T-helper 1 cell treated with Interleukin-12 subunit alpha and Interleukin-12 subunit beta and Interleukin-4 antibody, amounts not matched to agents 30 ng/mL and 1 ng/mL, for 36 hours (primary cell): ENCODE measurements around the gene SLC29A2. TPM values are rescaled to one million over a fixed set of nuclear protein-coding genes. Genes with fewer than 3 reads are reported as not detected.
"Not testable (repeated sequence)": the region's sequence is repeated elsewhere in the genome, so short reads cannot be mapped to it uniquely, and the experiment has no call there.

Experiments
- intact Hi-C: fragments of 100-400 bp; cut with micrococcal nuclease; formaldehyde crosslinking; loops from one replicate; pipeline ENCODE4 v1.15.1; 2024
- total RNA-seq: library from RNA; stranded (reverse); gene quantifications from 2 replicates; pipeline ENCODE4 v1.2.3, GENCODE V29; 2022

Gene SLC29A2
- total RNA-seq, 1 donor from 2014 or later, result 6.1 TPM

DNA sequence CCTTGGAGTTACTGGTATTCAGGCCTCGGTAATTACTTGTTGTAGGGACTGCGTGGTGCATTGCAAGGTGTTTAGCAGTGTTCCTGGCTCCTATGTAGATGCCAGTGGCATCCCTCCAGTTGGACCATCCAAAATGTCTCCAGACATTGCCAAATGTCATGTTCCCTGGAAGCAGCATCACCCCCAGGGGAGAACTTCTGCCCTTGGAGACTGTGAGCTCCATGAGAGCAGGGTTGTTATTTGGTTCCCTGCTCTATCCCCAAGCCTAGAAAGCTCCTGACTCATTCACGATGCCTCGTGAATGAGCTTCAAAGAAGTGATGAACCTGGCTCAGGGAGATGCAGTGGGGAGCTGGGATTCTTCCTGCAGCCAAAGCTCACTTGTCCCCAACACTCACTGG, 50.0 kb downstream of the SLC29A2 start:
- intact Hi-C loops, result loop anchor here (1.0 kb wide), 1 partner anchor 9 kb away; no protein-coding TSS in a partner anchor

DNA sequence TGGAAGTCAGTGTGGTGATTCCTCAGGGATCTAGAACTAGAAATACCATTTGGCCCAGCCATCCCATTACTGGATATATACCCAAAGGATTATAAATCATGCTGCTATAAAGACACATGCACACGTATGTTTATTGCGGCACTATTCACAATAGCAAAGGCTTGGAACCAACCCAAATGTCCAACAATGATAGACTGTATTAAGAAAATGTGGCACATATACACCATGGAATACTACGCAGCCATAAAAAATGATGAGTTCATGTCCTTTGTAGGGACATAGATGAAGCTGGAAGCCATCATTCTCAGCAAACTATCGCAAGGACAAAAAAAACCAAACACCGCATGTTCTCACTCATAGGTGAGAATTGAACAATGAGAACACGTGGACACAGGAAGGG, 50.8 kb downstream of the SLC29A2 start:
- intact Hi-C loops, result loop anchor here (1.0 kb wide), 1 partner anchor 8 kb away; no protein-coding TSS in a partner anchor

DNA sequence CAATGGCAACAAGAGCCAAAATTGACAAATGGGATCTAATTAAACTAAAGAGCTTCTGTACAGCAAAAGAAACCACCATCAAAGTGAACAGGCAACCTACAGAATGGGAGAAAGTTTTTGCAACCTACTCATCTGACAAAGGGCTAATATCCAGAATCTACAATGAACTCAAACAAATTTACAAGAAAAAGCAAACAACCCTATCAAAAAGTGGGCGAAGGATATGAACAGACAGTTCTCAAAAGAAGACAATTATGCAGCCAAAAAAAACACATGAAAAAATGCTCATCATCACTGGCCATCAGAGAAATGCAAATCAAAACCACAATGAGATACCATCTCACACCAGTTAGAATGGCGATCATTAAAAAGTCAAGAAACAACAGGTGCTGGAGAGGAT, 51.3 kb downstream of the SLC29A2 start:
- intact Hi-C loops, result not testable (repeated sequence)

DNA sequence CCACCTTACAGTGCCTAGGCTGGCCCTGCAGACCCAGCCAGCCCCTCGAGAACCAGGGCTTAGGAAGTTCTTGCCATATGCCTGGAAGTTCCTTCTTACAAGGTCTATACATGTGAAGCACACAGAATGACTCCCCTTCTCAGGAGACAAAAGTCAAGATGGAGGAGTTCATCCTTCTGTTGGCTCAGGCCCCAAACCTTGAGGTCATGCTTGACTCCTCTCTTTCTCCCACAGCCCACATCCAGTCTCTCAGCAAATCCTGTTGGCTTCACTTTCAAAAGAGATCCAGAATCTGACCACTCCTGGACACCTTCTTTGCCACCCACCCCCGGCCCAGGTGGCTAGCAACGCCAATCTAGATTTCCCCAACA, 53.0 kb downstream of the SLC29A2 start:
- intact Hi-C loops, result loop anchor here (1.0 kb wide), 1 partner anchor 10 kb away; no protein-coding TSS in a partner anchor

DNA sequence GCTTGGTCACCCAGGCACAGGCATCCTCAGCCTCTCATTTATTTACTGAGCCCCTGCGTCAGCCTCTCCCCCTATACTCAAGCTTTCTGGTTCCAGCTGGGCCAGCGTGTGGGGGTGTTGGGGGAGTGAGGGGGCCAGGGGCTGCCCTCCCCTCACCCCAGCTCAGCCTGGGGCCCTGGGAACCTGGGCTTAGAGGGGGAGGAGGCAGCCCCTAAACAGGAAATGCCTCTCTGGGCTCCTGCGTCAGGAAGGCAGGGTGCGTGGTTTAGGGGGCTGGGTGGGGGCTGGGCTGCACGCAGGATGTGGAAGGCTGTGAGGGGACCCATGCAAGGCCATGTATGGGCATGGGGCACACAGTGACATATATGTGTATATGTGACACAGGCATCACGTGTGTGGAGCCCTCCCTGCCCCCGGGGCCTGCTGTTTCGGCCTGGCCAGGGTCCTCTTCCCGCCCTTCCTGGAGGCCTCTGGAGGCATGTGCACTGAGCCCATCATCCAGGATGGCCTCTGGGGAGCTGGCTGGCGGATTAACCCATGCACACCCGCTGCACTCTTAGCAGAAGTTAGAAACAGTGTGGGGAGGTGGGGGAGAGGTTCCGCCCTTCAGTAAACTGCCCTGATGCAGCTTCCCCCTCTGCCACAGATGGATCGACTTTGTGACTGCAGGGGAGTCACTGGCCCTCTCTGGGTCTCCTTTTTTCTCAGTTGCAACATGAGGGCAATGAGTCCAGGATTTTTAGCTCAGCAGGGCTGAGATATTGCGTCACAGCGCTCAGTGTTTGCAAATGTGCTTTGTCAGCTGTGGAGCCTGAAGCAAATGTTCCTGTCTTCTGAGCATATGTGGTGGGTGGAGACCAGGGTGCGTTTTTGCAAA, 53.6 kb downstream of the SLC29A2 start:
- intact Hi-C loops, result loop anchor here (1.0 kb wide), 1 partner anchor 10 kb away; no protein-coding TSS in a partner anchor

DNA sequence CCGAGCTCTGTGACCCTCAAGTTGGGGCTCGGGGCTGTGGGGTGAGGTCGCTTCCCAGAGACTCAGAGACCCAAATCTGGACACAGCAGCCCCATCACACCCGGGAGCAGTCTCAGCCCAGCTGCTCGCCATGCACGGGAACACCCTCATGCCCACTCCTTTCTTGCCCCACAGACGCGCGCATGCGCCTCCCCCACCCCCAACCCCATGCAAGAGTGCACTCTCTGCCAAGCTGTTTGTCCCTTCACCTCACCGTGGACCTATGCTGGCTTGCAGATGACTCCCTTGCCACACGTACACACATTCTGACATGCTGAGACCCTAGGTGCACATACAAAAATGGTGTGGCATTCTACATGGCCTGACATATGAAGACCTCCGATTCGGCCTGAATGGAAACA, 54.2 kb downstream of the SLC29A2 start:
- intact Hi-C loops, result no loop called here

DNA sequence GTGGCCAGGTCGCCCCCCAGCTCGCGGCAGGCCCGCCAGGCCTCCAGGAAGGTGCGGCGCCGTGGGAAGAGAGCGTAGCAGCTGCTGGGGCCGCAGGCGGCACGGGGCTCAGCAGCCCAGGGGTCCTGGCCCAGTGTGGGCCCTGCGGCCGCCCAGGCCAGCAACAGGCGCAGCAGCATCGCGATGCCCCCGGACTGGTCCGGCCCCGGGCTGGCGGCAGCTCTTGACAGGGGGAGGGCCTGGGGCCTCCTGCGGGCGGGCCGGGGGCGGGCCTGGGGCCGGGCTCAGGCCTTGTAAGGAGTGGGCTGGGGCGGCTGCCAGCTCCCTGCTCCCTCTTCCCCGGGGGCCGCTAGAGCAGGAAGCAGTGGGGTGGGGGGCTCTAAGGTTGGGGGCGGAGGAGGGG, 54.7 kb downstream of the SLC29A2 start, which contains the start of gene CD248:
Gene CD248, minus strand, starts transcription at position 196 of the 403 bp plus-strand sequence. Its CDS starts 17 bp downstream, at position 179.
- intact Hi-C loops, result no loop called here

DNA sequence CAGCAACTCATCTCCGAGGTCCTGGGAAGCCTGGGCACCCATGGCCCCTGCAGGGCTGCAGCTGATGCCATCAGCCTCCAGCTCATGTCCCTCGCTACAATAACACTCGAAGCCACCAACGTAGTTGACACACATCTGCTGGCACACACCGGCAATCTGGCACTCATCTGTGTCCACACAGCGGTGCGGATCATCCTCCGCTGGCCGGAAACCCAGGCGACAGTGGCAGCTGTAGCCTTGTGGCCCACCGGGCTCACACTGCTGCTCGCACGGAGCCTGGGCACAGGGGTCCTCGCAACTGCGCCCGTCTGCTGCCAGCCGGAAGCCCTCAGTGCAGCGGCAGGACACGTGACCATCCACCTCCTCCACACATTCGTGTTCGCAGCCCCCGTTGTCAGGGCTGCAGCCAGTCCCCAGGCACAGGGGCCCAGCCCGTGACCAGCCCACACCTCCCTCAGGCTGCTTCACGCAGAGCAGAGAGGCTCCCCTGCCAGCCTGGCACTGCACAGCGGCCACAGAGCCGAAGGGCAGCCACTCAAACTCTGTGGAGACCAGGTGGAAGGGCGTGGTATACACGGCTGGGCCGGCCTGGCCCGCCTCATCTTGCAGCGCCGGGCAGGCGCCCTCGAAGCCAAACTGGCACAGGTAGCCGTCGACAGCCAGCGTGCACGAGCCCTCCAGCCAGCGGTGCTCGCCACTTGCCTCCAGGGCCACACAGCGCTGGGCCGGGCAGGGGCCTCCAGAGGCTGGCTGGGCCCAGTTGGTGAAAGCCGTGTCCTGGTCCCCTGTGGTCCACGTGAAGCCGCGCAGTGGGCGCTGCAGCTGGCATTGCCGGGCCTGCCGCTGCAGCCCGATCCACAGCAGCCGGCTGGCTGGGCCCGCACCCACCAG, 55.4 kb downstream of the SLC29A2 start:
- intact Hi-C loops, result no loop called here

DNA sequence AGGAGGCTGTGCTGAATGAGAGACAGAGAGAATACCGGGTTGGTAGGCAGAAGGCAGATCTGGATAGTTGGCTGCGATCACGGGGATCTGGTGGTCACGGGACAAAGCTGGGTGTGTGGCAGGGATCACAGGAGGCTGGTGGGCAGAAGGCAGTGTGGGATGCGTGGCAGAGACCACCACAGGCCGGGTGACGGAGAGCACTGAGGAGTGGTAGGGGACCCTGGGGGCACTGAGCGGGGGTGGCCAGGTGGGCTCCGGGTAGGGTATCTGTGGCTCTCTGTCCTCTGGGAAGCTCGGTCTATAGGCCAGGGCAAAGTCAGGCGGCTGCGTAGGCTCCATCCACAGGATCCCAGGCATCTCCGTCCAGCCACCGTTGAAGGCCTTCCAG, 56.1 kb downstream of the SLC29A2 start:
- intact Hi-C loops, result no loop called here

DNA sequence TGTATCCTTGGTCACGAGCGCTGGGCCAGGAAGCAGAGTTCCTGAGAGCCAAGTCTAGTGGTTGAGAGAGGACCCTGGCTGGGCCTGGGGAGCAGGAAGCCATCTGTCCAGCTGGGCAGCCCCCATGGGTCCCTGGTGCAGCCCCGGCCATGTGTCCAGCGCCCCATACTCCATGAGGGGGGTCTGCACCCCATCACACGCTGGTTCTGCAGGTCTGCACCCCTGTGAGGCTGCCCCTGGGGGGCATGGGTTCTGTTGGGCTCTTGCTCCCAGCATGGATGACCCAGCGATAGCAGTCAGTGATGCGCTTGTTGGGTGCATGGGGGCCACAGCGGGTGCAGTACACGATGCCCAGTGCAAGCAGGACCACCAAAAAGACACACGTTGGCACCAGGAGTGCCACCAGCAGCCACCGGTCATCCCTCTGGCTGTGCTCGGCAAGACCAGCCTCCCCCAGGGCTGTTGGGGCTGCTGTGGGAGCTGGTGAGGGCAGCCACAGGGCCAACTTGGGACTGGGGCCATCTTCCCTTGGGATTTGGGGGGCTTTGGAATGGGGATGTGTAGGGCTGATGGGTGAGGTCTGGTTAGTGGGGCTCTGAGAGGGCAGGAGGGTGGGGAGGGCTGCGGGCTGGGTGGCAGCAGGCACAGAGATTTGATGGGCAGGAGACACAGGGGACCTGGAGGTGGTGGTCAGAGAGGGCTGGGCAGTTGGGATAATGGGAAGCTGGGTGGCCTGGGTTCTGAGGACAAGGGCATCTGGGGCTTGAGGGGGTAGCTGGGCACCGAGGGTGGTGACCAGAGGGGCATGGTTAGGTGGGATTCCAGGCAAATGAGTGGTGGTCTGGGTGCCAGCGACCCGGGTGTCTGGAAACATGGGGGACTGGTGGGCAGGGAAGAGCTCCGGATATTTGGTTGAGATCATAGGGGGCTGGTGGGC, 56.7 kb downstream of the SLC29A2 start:
- intact Hi-C loops, result no loop called here

DNA sequence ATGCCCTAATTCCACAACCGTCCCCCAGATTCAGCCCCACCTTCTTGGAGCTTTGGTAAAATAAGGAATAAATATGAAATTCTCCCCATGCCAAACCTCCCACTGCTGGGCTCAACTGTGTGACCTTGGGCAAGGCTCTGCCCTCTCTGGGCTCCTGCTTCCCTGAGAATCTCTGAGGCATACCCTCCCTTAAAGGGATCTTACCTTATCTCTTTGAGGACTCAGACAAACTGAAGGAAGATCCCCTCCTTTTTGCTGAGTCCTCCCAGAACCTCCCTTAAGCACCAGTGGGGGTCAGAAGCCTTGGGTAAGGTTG, 57.4 kb downstream of the SLC29A2 start:
- intact Hi-C loops, result no loop called here

DNA sequence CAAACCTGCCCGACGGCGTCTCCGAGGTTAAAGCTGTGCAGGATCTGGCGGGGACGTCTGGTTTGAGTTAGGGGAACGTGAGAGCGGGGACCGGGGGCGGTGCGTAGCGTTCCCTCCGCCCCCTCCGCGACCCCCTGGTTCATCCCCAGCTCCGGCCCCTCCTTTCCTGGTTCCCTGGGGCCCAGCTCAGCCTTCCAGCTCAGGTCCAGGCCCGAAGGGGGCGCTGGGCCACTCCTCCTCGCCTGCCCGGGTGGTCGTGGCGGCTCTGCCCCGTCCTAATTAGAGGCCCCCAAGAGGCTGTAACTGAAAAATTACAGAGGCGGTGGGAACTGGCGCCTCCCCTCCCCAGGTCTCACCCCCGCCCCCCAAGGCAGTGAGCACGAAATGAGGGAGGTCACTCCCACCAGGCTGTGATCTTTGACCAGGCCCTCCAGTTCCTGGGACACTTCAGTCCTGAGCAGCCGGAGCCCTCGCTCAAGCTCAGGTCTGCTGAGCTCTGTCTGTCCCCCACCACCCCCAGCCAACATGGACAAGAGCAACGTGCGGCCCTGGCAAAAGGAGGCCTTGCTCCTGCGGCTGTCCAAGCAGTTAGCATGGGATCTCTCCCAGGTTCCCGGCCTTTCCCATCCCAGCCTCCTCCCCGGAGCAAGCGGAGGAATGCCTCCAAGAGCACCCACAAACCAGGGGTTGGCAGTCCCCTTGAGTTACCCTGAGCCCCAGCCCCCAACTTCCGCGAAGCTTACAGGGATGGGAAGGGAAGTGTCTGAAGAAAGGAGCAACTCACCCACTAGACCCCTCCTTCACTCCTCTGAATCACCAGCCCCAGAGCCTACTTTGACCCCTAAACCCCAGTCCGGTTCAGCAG, 58.0 kb downstream of the SLC29A2 start:
- intact Hi-C loops, result loop anchor here (2.0 kb wide), 1 partner anchor 645 kb away; the partner anchor contains the start of gene PC

DNA sequence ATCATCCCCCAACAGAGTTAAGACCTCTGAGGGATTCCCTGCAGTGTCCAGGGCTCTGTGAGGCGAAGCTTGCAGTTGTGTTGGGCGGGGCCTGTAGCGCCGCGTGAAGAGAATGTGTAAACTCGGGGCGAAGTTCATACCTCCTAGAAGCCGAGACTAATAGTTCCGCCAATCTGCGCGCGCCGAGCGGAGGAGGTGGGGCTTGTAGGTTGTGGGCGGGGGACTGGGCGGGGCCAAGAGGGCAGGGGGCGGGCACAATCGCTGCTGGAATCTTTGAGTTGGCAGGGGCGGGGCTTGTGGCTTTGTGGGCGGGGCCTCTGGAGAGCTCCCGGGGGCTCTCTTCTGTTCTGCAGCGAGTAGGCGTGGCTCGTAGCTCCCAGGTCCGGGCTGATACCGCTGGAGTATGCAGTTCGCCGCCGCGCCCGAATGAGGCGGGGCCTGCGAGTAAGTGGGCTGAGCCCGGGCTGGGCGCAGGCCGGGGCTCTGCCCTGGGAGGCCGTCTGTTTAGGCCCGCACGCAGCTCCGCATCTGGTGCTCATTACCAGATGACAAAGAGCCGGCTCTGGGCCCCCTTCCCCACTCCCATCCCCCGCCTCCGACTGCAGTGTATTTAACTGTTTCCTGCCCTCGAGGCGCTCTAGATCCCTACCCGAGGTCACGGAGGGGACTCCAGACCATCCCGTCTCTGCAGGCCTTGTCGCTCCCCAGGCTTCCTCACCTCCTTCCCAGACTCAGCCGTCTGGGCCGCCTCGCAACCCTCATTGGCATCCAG, 58.8 kb downstream of the SLC29A2 start:
- intact Hi-C loops, result loop anchor here (1.0 to 2.0 kb wide), 14 partner anchors 9 to 646 kb away; partner anchors contain the start of genes BRMS1, PC, PELI3 and RAB1B

Other genes starting within 250 kb of the SLC29A2 start
- gene KLC2, start 114.1 kb downstream of the SLC29A2 start, total RNA-seq, result 57.3 and 64.3 TPM in 2 replicates
- 164 TPM in 2 replicates for gene RAB1B, start 103.1 kb downstream of the SLC29A2 start, total RNA-seq
- gene CNIH2, start 93.6 kb downstream of the SLC29A2 start, total RNA-seq, result 2.1 and 3.1 TPM in 2 replicates
- gene YIF1A, start 82.6 kb downstream of the SLC29A2 start, total RNA-seq, result 72.6 and 85.1 TPM in 2 replicates
- not detected in 2 replicates for gene TMEM151A, start 79.9 kb downstream of the SLC29A2 start, total RNA-seq
- gene CD248, start 54.7 kb downstream of the SLC29A2 start, total RNA-seq, result 0.32 TPM in 2 replicates
- 1.3 and 2.0 TPM in 2 replicates for gene RIN1, start 35.3 kb downstream of the SLC29A2 start, total RNA-seq
- 53.7 and 53.8 TPM in 2 replicates for gene BRMS1, start 26.7 kb downstream of the SLC29A2 start, total RNA-seq
- 7.6 and 7.7 TPM in 2 replicates for gene B4GAT1, start 24.1 kb downstream of the SLC29A2 start, total RNA-seq
- 0.07 and 0.42 TPM in 2 replicates for gene NPAS4, start 49.3 kb upstream of the SLC29A2 start, total RNA-seq
- 60.4 and 60.5 TPM in 2 replicates for gene MRPL11, start 67.1 kb upstream of the SLC29A2 start, total RNA-seq
- gene PELI3, start 95.1 kb upstream of the SLC29A2 start, total RNA-seq, result 7.8 and 10.1 TPM in 2 replicates
- gene DPP3, start 108.7 kb upstream of the SLC29A2 start, total RNA-seq, result 94.0 and 94.1 TPM in 2 replicates
- 21.5 and 23.4 TPM in 2 replicates for gene BBS1, start 138.9 kb upstream of the SLC29A2 start, total RNA-seq
- gene ZDHHC24, start 174.3 kb upstream of the SLC29A2 start, total RNA-seq, result 16.2 and 17.5 TPM in 2 replicates
- not detected in 2 replicates for gene ACTN3, start 175.1 kb upstream of the SLC29A2 start, total RNA-seq
- 1.2 and 2.0 TPM in 2 replicates for gene CTSF, start 196.8 kb upstream of the SLC29A2 start, total RNA-seq
- 0.15 TPM in 1 of 2 replicates, not detected in the other for gene CCDC87, start 221.3 kb upstream of the SLC29A2 start, total RNA-seq
- gene CCS, start 221.4 kb upstream of the SLC29A2 start, total RNA-seq, result 36.8 and 42.7 TPM in 2 replicates
- 147 and 160 TPM in 2 replicates for gene RBM14, start 244.9 kb upstream of the SLC29A2 start, total RNA-seq